Endodermal cell (in vitro differentiated cells): ENCODE data around the gene RPLP2. TPM values are rescaled to one million over a fixed set of nuclear protein-coding genes. Genes with fewer than 3 reads are reported as not detected.

Experiments
- DNase-seq: peaks from one replicate; pipeline ENCODE4 v3.0.0-alpha.2; 2017
- H3K27ac ChIP-seq: 2 replicates; pipeline ENCODE4 v1.5.1; 2013; ENCODE audit warnings: mild to moderate bottlenecking, low read depth, low read length, moderate library complexity
- H3K27me3 ChIP-seq: 2 replicates; pipeline ENCODE4 v1.6.1; 2013; ENCODE audit warnings: mild to moderate bottlenecking, low read length, moderate library complexity; ENCODE audit not compliant: insufficient read depth, control insufficient read depth, poor library complexity, severe bottlenecking
- H3K36me3 ChIP-seq: 2 replicates; pipeline ENCODE4 v1.7.0; 2013; ENCODE audit warnings: mild to moderate bottlenecking, low read length, moderate library complexity; ENCODE audit not compliant: control insufficient read depth, insufficient read depth
- H3K4me1 ChIP-seq: one replicate; pipeline ENCODE4 v1.7.0; 2013; ENCODE audit warnings: low read length; ENCODE audit not compliant: control insufficient read depth, insufficient read depth
- H3K4me3 ChIP-seq: 2 replicates; pipeline ENCODE4 v1.5.1; 2013; ENCODE audit warnings: mild to moderate bottlenecking, low read length, moderate library complexity
- H3K9ac ChIP-seq: 2 replicates; pipeline ENCODE4 v1.6.1; 2013; ENCODE audit warnings: mild to moderate bottlenecking, low read length, moderate library complexity; ENCODE audit not compliant: poor library complexity, severe bottlenecking; ENCODE audit errors: extremely low read depth
- H3K9me3 ChIP-seq: 2 replicates; pipeline ENCODE4 v1.6.1; 2013; ENCODE audit warnings: mild to moderate bottlenecking, low read length, moderate library complexity; ENCODE audit not compliant: control insufficient read depth
- H3K27ac Mint-ChIP-seq: 2 replicates; pipeline ENCODE4 v1.8.0; 2020; ENCODE audit warnings: mixed read lengths
- H3K27me3 Mint-ChIP-seq: 2 replicates; pipeline ENCODE4 v1.8.0; 2021; ENCODE audit warnings: mild to moderate bottlenecking, mixed read lengths; ENCODE audit not compliant: insufficient read depth
- H3K36me3 Mint-ChIP-seq: 2 replicates; pipeline ENCODE4 v1.8.0; 2020; ENCODE audit warnings: low read depth, mixed read lengths
- H3K4me1 Mint-ChIP-seq: 2 replicates; pipeline ENCODE4 v1.8.0; 2020; ENCODE audit warnings: mixed read lengths
- H3K4me3 Mint-ChIP-seq: 2 replicates; pipeline ENCODE4 v1.8.0; 2020; ENCODE audit warnings: mild to moderate bottlenecking, moderate library complexity, mixed read lengths
- H3K9me3 Mint-ChIP-seq: 2 replicates; pipeline ENCODE4 v1.8.0; 2020; ENCODE audit warnings: mild to moderate bottlenecking, mixed read lengths
- CTCF ChIP-seq: fragments of 200-600 bp; sonication (generic); conservative IDR thresholded peaks from 2 replicates; pipeline ENCODE4 v1.5.0; 2021; ENCODE audit warnings: antibody characterized with exemption, mild to moderate bottlenecking
- WGBS, 2 experiments: methylation state at CpG; one replicate each; pipeline versions ENCODE4 v1.1.5 to v1.1.7; 2013; ENCODE audit warnings: missing lambda C conversion rate in 2 of 2, mixed read lengths in 1 of 2; ENCODE audit not compliant: insufficient coverage in 1 of 2, insufficient read length in 1 of 2; 5-methylcytosine and 5-hydroxymethylcytosine counted together
- total RNA-seq, 2 donors: library from RNA; stranded (reverse); fragmentation: NEBNext Ultra II Directional in 1 of 2; extraction: Animal tissue kit (Norgen Biotek cat#: 25700) in 1 of 2; gene quantifications; 2 replicates in 1 of 2; 3 replicates in 1 of 2; pipeline ENCODE4 v1.2.1, GENCODE V29; 2021

Gene RPLP2
- total RNA-seq, 2 donors from 2014 or later: 1,966 to 2,020 TPM

GRCh38 chr11:798093-798713 lies 11.6 kb upstream of the RPLP2 start, which contains the start of gene SLC25A22:
SLC25A22 (minus strand) TSS chr11:798281; CDS start chr11:795006, 3,275 bp downstream.
- WGBS, 2 experiments: 10 to 29% methylated on average over 21 to 69 of the region's 69 CpGs
- peak within 1 kb of the TSS; percentile 76 for H3K4me3 Mint-ChIP-seq
- Histone ChIP-seq H3K27ac (peak within 1 kb of the TSS; percentile 95), H3K9me3 (no peaks in the 10 kb centered on the region), H3K4me3 (peak within 1 kb of the TSS; percentile 87), H3K27me3 (no peaks in the 10 kb centered on the region), H3K36me3 (peaks cover 13% of the 10 kb centered on the region), H3K4me1 (peaks cover 4% of the 10 kb centered on the region), H3K9ac (peak within 1 kb of the TSS; percentile 74)
- no peaks in the 10 kb centered on the region for H3K9me3 Mint-ChIP-seq
- H3K27ac Mint-ChIP-seq: peak within 1 kb of the TSS; percentile 85
- no peaks in the 10 kb centered on the region for H3K27me3 Mint-ChIP-seq
- peaks cover 7% of the 10 kb centered on the region for H3K36me3 Mint-ChIP-seq
- peak; percentile 92 for DNase-seq
- H3K4me1 Mint-ChIP-seq: peaks cover 4% of the 10 kb centered on the region
- peak; percentile 88 for TF ChIP-seq CTCF

GRCh38 chr11:799641-800316 lies 10.0 kb upstream of the RPLP2 start:
- H3K27ac Mint-ChIP-seq: no peak overlapping the region
- no peak overlapping the region for H3K27ac ChIP-seq
- H3K9me3 Mint-ChIP-seq: no peaks in the 10 kb centered on the region
- peaks cover 6% of the 10 kb centered on the region for H3K36me3 Mint-ChIP-seq
- H3K4me1 ChIP-seq: peaks cover 4% of the 10 kb centered on the region
- H3K4me3 Mint-ChIP-seq: no peak overlapping the region
- peaks cover 4% of the 10 kb centered on the region for H3K4me1 Mint-ChIP-seq
- DNase-seq: no peak
- WGBS, 2 experiments: 95 to 96% methylated on average over 15 to 32 of the region's 32 CpGs
- H3K27me3 ChIP-seq: no peaks in the 10 kb centered on the region
- H3K27me3 Mint-ChIP-seq: no peaks in the 10 kb centered on the region
- no peak overlapping the region for H3K9ac ChIP-seq
- no peak for TF ChIP-seq CTCF
- no peak overlapping the region for H3K4me3 ChIP-seq
- peaks cover 5% of the 10 kb centered on the region for H3K36me3 ChIP-seq
- H3K9me3 ChIP-seq: no peaks in the 10 kb centered on the region

- peaks cover 4% of the 10 kb centered on the region for H3K4me1 Mint-ChIP-seq
- H3K36me3 Mint-ChIP-seq: peaks cover 6% of the 10 kb centered on the region
- Histone ChIP-seq H3K27me3 (no peaks in the 10 kb centered on the region), H3K4me1 (peaks cover 4% of the 10 kb centered on the region), H3K9ac (no peak overlapping the region), H3K27ac (no peak overlapping the region), H3K9me3 (no peaks in the 10 kb centered on the region), H3K36me3 (peaks cover 5% of the 10 kb centered on the region), H3K4me3 (no peak overlapping the region)
- DNase-seq: no peak
- no peaks in the 10 kb centered on the region for H3K27me3 Mint-ChIP-seq
- no peak overlapping the region for H3K4me3 Mint-ChIP-seq
- no peak for TF ChIP-seq CTCF
- no peaks in the 10 kb centered on the region for H3K9me3 Mint-ChIP-seq
- WGBS, 2 experiments: 98% methylated on average over 15 to 30 of the region's 30 CpGs
- H3K27ac Mint-ChIP-seq: no peak overlapping the region
These were observed 9.3 kb upstream of the RPLP2 start for GRCh38 chr11:800473-800872.
